Spleen (tissue), 11 donors: ENCODE measurements around the gene SH3BGR. TPM values are rescaled to one million over a fixed set of nuclear protein-coding genes. Genes with fewer than 3 reads are reported as not detected.
A peak's percentile ranks its signal among the peaks of the same experiment; 100 is the strongest.

Source experiments
- DNase-seq: peaks from one replicate; pipeline ENCODE4 v3.0.0-alpha.2; 2020
- H3K27ac ChIP-seq, 8 donors: fragments of 200-600 bp; sonication (generic) in 7 of 8; 1 replicate in 4 of 8; 2 replicates in 4 of 8; pipeline versions ENCODE4 v1.5.0 to v1.8.0; 2016 to 2021; ENCODE audit warnings: inconsistent platforms in 4 of 8, mild to moderate bottlenecking in 4 of 8, moderate library complexity in 1 of 8
- H3K27me3 ChIP-seq, 7 donors: fragments of 200-600 bp; sonication (generic) in 6 of 7; replicated peaks in 1 of 7; 1 replicate in 4 of 7; 2 replicates in 3 of 7; pipeline versions ENCODE4 v1.5.0 to v1.8.0; 2016 to 2021; ENCODE audit warnings: inconsistent platforms in 3 of 7, mild to moderate bottlenecking in 1 of 7
- H3K36me3 ChIP-seq, 6 donors: fragments of 200-600 bp; sonication (generic) in 5 of 6; 1 replicate in 4 of 6; 2 replicates in 2 of 6; pipeline versions ENCODE4 v1.5.0 to v1.8.0; 2016 to 2021; ENCODE audit warnings: inconsistent platforms in 2 of 6
- H3K4me1 ChIP-seq, 6 donors: fragments of 200-600 bp; sonication (generic) in 5 of 6; 1 replicate in 3 of 6; 2 replicates in 3 of 6; pipeline versions ENCODE4 v1.5.0 to v1.8.0; 2016 to 2021; ENCODE audit warnings: inconsistent platforms in 3 of 6
- H3K4me3 ChIP-seq, 8 donors: fragments of 200-600 bp; sonication (generic) in 7 of 8; 1 replicate in 4 of 8; 2 replicates in 4 of 8; pipeline versions ENCODE4 v1.5.0 to v1.8.0; 2016 to 2021; ENCODE audit warnings: inconsistent platforms in 4 of 8, mild to moderate bottlenecking in 4 of 8, moderate library complexity in 2 of 8
- H3K9me3 ChIP-seq, 8 donors: fragments of 200-600 bp; sonication (generic) in 7 of 8; 1 replicate in 4 of 8; 2 replicates in 4 of 8; pipeline versions ENCODE4 v1.5.0 to v1.8.0; 2016 to 2021; ENCODE audit warnings: inconsistent platforms in 4 of 8
- POLR2A ChIP-seq, 3 donors: fragments of 450-650 bp; IDR thresholded peaks; one replicate each; pipeline ENCODE4 v1.5.1; 2017; ENCODE audit warnings: antibody characterized with exemption in 3 of 3, mild to moderate bottlenecking in 1 of 3
- POLR2AphosphoS5 ChIP-seq, 3 donors: sonication (generic); formaldehyde crosslinking; IDR thresholded peaks; one replicate each; pipeline ENCODE4 v1.5.1; 2017; ENCODE audit warnings: antibody characterized with exemption in 3 of 3
- WGBS, 5 donors: extraction: QIAGEN DNeasy Blood & Tissue Kit in 3 of 5; methylation state at CpG; one replicate each; pipeline versions ENCODE4 v1.1.5 to v1.1.7; 2013 to 2018; 5-methylcytosine and 5-hydroxymethylcytosine counted together
- intact Hi-C: fragments of 100-400 bp; cut with DNase I; formaldehyde crosslinking; loops from one replicate; pipeline ENCODE4 v1.15.0; 2023; ENCODE audit warnings: low total_unique reads
- polyA plus RNA-seq, 3 donors: library from polyadenylated mRNA; stranded (reverse); fragments of 200-250 nt; gene quantifications; one replicate each; pipeline ENCODE4 v1.2.1, GENCODE V29; 2013
- total RNA-seq, 7 donors: library from RNA; depleted of rRNA in 3 of 7; stranded (reverse); fragments of >200 nt in 3 of 7; fragmentation: NEBNext Ultra II Directional in 4 of 7; extraction: Animal tissue kit (Norgen Biotek cat#: 25700) in 4 of 7; gene quantifications; one replicate each; pipeline versions ENCODE4 v1.1.0 to v1.2.1, GENCODE V29; 2016 to 2021
- TF ChIP-seq, protein P1 (sequence below), 11 experiments: fragments of 200-600 bp in 7 of 11; fragments of 450-650 bp in 4 of 11; sonication (generic) in 4 of 11; IDR thresholded peaks in 8 of 11; conservative IDR thresholded peaks in 3 of 11; 1 replicate in 7 of 11; 2 replicates in 4 of 11; pipeline versions ENCODE4 v1.4.0 to v1.8.0; 2016 to 2021; ENCODE audit warnings: antibody characterized with exemption in 11 of 11, inconsistent platforms in 4 of 11, mild to moderate bottlenecking in 1 of 11
- donor health status: healthy with polysubstance abuse.
- donor health status: DM: no; HTN: no; CAD: no; lungs with moderate emphysema.
- donor health status: DM: no; HTN: no; CAD: no.
- donor health status: Bipolar disorder and iron deficiency.
- donor health status: healthy.
- donor health status: DM: no; HTN: no; CAD: no.
- donor health status: DM: yes; HTN: yes; CAD: no.

SH3BGR gene
- total and polyA plus RNA-seq, 10 donors, result 0.69 to 3.7 (median 2.1) TPM

DNA sequence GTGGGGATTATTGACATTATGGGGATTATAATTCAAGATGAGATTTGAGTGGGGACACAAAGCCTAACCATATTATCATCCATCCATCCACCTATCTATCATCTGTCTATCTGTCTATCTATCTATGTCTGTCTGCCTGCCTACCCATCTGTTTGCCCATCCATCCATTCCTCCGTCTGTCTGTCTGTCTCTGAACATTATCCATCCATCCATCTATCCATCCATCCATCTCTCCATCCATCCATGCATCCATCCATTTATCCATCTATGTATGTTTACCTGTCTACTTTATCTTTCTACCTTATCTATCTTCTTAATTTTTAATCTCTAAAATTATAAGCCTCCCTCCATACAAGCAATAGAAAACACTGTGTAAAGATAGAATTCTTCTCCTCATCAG lies 47.4 kb downstream of the SH3BGR start:
- Histone ChIP-seq H3K27ac (no peak overlapping the region), H3K4me3 (no peak overlapping the region), H3K4me1 (peaks cover 0 to 10% (median 0%) of the 10 kb centered on the region in 6 donors), H3K27me3 (no peaks in the 10 kb centered on the region), H3K36me3 (no peaks in the 10 kb centered on the region), H3K9me3 (peaks cover 0 to 15% (median 10%) of the 10 kb centered on the region in 8 donors)
- no peak for DNase-seq
- 88 to 97% (median 92%) methylated on average over 1 of the region's 1 CpG for WGBS, 5 donors
- intact Hi-C loops, result no loop called here
- TF ChIP-seq, protein P1, sequence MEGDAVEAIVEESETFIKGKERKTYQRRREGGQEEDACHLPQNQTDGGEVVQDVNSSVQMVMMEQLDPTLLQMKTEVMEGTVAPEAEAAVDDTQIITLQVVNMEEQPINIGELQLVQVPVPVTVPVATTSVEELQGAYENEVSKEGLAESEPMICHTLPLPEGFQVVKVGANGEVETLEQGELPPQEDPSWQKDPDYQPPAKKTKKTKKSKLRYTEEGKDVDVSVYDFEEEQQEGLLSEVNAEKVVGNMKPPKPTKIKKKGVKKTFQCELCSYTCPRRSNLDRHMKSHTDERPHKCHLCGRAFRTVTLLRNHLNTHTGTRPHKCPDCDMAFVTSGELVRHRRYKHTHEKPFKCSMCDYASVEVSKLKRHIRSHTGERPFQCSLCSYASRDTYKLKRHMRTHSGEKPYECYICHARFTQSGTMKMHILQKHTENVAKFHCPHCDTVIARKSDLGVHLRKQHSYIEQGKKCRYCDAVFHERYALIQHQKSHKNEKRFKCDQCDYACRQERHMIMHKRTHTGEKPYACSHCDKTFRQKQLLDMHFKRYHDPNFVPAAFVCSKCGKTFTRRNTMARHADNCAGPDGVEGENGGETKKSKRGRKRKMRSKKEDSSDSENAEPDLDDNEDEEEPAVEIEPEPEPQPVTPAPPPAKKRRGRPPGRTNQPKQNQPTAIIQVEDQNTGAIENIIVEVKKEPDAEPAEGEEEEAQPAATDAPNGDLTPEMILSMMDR (IDR thresholded peaks at IDR 0.05 in 8 of 11, conservative IDR thresholded peaks at IDR 0.05 in 3 of 11), result no peak
- TF ChIP-seq POLR2AphosphoS5 (IDR thresholded peaks at IDR 0.05), result no peak
- no peak for TF ChIP-seq POLR2A (IDR thresholded peaks at IDR 0.05)

DNA sequence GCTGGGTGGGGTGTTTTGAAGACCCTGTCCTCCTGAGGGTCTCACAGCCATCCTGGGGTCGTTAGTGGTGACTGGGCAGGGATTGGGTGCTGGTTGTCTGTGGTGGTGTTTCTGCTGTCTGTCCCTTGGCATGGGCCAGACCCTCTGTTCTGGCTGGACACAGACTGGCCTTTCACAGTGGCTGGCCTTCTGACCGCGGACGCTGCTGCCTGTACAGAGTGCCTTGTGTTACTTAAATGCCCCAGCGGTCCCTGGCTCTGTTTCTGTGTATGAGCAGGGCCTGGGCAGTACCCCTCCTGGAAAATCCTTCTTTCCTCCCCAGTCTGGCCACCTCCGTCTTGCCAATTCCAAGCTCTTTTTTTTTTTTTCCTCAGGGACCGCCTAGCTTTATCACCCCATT lies 50.9 kb downstream of the SH3BGR start:
- no peaks in the 10 kb centered on the region for H3K27me3 ChIP-seq
- H3K9me3 ChIP-seq, result no peaks in the 10 kb centered on the region
- DNase-seq, result no peak
- no peaks in the 10 kb centered on the region for H3K36me3 ChIP-seq
- peaks cover 0 to 10% (median 0%) of the 10 kb centered on the region in 6 donors for H3K4me1 ChIP-seq
- WGBS, 5 donors, result 58 to 83% (median 70%) methylated on average over 7 of the region's 7 CpGs
- peak overlapping the region in 4 of 8 donors; percentile 1 to 22 (median 14) for H3K27ac ChIP-seq
- intact Hi-C loops, result no loop called here
- no peak overlapping the region for H3K4me3 ChIP-seq
- TF ChIP-seq POLR2AphosphoS5 (IDR thresholded peaks at IDR 0.05) (no peak), POLR2A (IDR thresholded peaks at IDR 0.05) (no peak)
- TF ChIP-seq, protein P1 (IDR thresholded peaks at IDR 0.05 in 8 of 11, conservative IDR thresholded peaks at IDR 0.05 in 3 of 11), result no peak

DNA sequence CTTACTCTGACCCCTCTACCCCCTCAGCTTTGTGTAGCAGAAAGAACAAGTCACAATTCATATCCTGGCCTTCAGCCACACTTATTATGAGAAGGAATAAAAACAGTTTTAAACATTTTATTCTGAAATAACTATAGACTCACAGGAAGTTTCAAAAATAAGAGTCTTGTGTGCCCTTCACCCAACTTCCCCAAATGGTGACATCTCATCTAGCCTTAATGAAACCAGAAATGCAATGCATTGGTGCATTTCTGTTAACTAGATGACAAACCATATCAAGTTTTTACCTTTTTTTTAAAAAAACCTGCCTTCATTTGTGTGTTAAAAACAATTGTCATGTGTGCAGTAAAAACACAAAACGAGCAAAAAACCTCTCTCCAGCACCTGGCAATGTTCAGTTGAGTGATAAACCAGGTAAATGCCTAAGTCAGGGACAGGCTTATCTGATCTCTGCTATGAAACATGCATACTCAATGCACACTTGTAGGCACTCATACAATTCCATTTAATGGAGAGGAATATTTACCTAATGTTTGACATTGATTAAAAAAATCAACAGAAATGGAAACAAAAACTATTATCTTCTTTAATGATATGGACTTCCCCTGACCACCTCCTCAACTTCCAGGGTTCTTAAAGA lies 51.5 kb downstream of the SH3BGR start:
- TF ChIP-seq, protein P1 (IDR thresholded peaks at IDR 0.05 in 8 of 11, conservative IDR thresholded peaks at IDR 0.05 in 3 of 11), result no peak
- 38 to 74% (median 51%) methylated on average over 1 of the region's 1 CpG for WGBS, 5 donors
- no peaks in the 10 kb centered on the region for H3K27me3 ChIP-seq
- H3K4me3 ChIP-seq, result no peak overlapping the region
- intact Hi-C loops, result no loop called here
- no peak for DNase-seq
- no peaks in the 10 kb centered on the region for H3K9me3 ChIP-seq
- H3K4me1 ChIP-seq, result peaks cover 0 to 10% (median 0%) of the 10 kb centered on the region in 6 donors
- no peaks in the 10 kb centered on the region for H3K36me3 ChIP-seq
- peak overlapping the region in 4 of 8 donors; percentile 1 to 22 (median 14) for H3K27ac ChIP-seq

DNA sequence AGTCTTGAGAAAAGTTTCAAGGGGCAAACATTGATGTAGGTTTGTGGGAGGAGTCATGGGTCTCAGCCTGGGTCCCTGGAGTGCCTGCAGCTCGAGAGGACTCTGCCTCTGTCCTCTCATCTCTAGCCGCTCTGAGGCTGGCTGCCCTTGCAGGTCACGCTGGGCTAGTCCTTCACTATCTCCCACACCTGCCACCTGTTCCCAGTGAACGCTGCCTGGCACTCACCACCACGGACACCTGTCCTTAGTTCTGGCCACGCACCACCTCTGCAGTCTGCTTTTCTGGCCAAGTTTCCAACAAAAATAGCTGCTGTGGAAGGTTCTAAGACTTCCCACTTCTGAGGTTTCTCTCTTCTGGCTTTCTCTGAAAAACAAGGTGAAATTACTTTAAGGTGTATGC lies 52.5 kb downstream of the SH3BGR start:
- Histone ChIP-seq H3K36me3 (no peaks in the 10 kb centered on the region), H3K4me1 (peaks cover 0 to 10% (median 0%) of the 10 kb centered on the region in 6 donors), H3K9me3 (no peaks in the 10 kb centered on the region), H3K4me3 (no peak overlapping the region), H3K27me3 (no peaks in the 10 kb centered on the region), H3K27ac (no peak overlapping the region)
- no peak for DNase-seq
- no peak for TF ChIP-seq POLR2A (IDR thresholded peaks at IDR 0.05)
- no peak for TF ChIP-seq POLR2AphosphoS5 (IDR thresholded peaks at IDR 0.05)
- TF ChIP-seq, protein P1 (IDR thresholded peaks at IDR 0.05 in 8 of 11, conservative IDR thresholded peaks at IDR 0.05 in 3 of 11), result no peak
- 74 to 91% (median 86%) methylated on average over 6 of the region's 6 CpGs for WGBS, 5 donors
- intact Hi-C loops, result no loop called here
